Skeletal muscle satellite cell (primary cell): ENCODE results near the gene COL18A1.

ENCODE experiments used
- H3K27me3 ChIP-seq: 2 replicates; pipeline ENCODE4 v1.7.0; 2013; ENCODE audit warnings: low read length; ENCODE audit not compliant: control insufficient read depth, insufficient read depth
- H3K36me3 ChIP-seq: 2 replicates; pipeline ENCODE4 v1.7.0; 2013; ENCODE audit warnings: mild to moderate bottlenecking, control low read depth, low read length; ENCODE audit not compliant: insufficient read depth
- H3K4me1 ChIP-seq: 2 replicates; pipeline ENCODE4 v1.7.0; 2013; ENCODE audit warnings: low read length; ENCODE audit not compliant: control insufficient read depth, insufficient read depth
- H3K4me2 ChIP-seq: 2 replicates; pipeline ENCODE4 v1.7.0; 2013; ENCODE audit warnings: mild to moderate bottlenecking, low read length
- H3K4me3 ChIP-seq: 2 replicates; pipeline ENCODE4 v1.7.0; 2013; ENCODE audit warnings: low read length
- H3K9ac ChIP-seq: 2 replicates; pipeline ENCODE4 v1.7.0; 2013; ENCODE audit warnings: mild to moderate bottlenecking, low read depth, low read length, moderate library complexity
- H3K9me3 ChIP-seq: replicated peaks from 2 replicates; pipeline ENCODE4 v1.7.0; 2013; ENCODE audit warnings: mild to moderate bottlenecking, control low read depth, low read length

The COL18A1 gene

DNA sequence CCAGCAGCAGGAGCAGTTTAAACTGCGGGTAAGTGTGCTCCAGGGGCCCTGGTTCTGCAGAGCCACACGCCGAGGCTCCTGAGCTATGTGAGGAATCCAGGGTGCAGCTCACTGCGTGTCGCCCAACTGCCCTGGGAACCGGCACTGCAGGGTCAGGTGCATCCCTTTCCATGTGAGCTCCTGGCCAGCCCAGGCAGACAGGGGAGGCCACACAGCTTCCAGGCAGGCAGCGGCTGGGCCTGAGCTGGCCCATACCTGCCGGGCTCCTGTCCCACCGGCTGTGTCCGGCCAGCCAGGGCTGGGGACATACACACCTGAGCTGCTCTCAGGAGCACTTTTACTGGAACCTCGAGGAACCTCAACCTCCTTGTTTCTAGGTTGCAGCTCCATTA, 18.6 kb upstream of the COL18A1 start:
- H3K27me3 ChIP-seq: peaks cover 17% of the 10 kb centered on the region
- H3K4me1 ChIP-seq: peaks cover 16% of the 10 kb centered on the region
- H3K4me3 ChIP-seq: peak overlapping the region; percentile 44
- H3K9me3 ChIP-seq: no peaks in the 10 kb centered on the region
- H3K9ac ChIP-seq: no peak overlapping the region
- H3K36me3 ChIP-seq: no peaks in the 10 kb centered on the region
- peak overlapping the region; percentile 75 for H3K4me2 ChIP-seq

DNA sequence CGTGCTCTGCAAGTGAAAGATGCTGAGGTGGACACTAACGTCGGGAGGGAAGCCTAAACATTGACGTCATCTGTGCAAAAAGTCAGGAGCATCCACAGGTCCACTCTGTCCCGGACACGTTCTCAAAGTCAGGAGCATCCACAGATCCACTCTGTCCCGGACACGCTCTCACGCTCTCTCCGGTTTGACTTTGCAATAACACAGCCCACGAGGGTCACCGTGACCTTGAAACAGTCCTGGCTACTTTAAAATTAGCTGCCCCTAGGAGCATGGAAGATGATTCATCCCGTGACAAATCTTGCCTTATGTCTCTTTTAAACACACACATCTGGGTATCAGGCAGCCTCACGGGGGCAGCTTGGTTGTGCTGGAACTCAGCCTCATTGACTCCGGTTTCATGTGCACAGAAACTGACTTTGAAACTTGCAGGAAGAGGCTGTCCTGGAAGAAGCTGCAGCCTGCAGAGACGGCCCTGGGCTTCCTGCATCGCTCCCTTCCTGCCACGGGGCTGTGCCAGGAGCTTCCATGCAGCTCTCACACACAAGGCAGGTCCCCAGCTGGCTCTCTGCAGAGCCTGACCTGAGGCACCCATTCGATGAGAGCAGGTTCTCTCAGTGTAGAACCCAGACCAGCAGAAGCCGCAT, 18.1 kb upstream of the COL18A1 start:
- no peaks in the 10 kb centered on the region for H3K36me3 ChIP-seq
- peak overlapping the region; percentile 75 for H3K4me2 ChIP-seq
- H3K27me3 ChIP-seq: peaks cover 22% of the 10 kb centered on the region
- H3K4me3 ChIP-seq: peak overlapping the region; percentile 44
- H3K9me3 ChIP-seq: no peaks in the 10 kb centered on the region
- H3K9ac ChIP-seq: no peak overlapping the region
- H3K4me1 ChIP-seq: peaks cover 16% of the 10 kb centered on the region

DNA sequence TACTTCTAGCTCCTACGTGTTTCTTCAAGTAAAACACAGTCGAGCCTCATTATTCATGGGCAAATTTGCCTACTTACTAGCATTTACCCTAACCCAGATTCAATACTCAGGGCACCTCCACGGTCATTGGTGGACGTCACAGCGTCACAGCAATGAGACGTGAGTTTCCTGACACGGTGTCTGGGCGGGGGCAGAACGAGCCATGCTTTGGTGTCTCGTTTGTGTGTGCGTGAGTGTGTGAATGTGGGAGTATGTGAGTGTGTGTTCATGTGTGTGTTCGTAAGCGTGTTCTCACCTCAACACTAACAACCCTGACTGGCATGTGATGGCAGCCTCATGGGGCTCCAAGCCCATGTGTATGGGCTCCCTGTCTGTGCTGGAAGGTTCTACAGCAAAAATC, 17.5 kb upstream of the COL18A1 start:
- Histone ChIP-seq H3K4me2 (peak overlapping the region; percentile 75), H3K9ac (no peak overlapping the region), H3K4me1 (peaks cover 16% of the 10 kb centered on the region), H3K4me3 (peak overlapping the region; percentile 40), H3K9me3 (no peaks in the 10 kb centered on the region), H3K27me3 (peaks cover 27% of the 10 kb centered on the region), H3K36me3 (no peaks in the 10 kb centered on the region)

DNA sequence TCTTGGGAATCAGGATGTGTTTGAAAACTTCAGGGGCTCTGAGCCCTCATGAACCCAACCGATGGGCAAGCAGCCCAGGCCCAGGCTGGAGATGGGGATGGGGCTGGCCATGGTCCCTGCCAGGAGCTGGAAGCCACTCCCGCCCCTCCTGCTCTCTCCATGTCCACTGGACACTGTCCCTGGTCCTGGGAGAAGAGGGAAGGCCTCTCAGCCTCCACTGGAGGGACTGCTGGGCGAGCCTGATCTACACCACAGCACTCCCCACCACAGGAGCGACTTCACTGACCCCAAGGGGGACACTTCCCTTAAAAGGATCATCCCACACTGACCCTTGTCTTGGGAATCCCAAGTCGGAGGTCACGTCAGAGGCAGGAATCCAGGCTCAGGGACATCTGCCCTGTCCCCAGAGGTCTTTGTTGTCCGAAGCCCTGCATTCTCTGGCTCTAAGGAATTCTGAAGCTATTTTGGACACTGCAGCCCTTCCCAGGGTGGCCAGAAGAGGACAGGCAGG, 16.9 kb upstream of the COL18A1 start:
- H3K27me3 ChIP-seq: peaks cover 27% of the 10 kb centered on the region
- H3K9me3 ChIP-seq: no peaks in the 10 kb centered on the region

DNA sequence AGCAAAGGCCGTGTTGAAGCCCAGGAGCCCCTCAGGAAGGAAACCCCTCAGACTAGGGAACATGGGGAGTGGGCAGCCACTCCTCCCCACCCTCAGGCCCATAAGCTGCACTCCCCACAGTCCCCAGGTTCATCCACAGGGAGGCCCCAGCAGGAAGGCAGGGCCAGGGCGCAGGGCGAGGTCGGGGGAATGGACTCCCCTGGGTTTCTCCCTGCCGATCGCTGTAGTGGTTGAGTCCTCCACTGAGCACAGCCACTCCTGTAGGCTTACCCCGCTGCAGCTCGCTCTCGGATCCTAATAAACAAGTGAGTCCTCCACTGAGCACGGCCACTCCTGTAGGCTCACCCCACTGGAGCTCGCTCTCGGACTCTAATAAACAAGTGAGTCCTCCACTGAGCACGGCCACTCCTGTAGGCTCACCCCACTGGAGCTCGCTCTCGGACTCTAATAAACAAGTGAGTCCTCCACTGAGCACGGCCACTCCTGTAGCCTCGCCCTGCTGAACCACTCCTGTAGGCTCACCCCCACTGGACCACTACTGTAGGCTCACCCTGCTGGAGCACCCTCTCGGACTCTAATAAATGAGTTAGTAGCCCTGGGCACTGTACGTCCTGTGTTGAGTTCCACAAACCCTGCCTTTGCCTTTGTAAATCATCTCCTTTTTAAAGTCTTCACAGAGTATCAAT, 16.2 kb upstream of the COL18A1 start:
- Histone ChIP-seq H3K4me1 (peaks cover 16% of the 10 kb centered on the region), H3K9ac (no peak overlapping the region), H3K36me3 (no peaks in the 10 kb centered on the region), H3K4me3 (no peak overlapping the region), H3K9me3 (no peaks in the 10 kb centered on the region), H3K4me2 (no peak overlapping the region), H3K27me3 (peaks cover 27% of the 10 kb centered on the region)

More for the DNA sequence above, 16.9 kb upstream of the COL18A1 start:
- Histone ChIP-seq H3K9ac (no peak overlapping the region), H3K4me2 (no peak overlapping the region), H3K4me3 (no peak overlapping the region), H3K4me1 (peaks cover 16% of the 10 kb centered on the region), H3K36me3 (no peaks in the 10 kb centered on the region)

DNA sequence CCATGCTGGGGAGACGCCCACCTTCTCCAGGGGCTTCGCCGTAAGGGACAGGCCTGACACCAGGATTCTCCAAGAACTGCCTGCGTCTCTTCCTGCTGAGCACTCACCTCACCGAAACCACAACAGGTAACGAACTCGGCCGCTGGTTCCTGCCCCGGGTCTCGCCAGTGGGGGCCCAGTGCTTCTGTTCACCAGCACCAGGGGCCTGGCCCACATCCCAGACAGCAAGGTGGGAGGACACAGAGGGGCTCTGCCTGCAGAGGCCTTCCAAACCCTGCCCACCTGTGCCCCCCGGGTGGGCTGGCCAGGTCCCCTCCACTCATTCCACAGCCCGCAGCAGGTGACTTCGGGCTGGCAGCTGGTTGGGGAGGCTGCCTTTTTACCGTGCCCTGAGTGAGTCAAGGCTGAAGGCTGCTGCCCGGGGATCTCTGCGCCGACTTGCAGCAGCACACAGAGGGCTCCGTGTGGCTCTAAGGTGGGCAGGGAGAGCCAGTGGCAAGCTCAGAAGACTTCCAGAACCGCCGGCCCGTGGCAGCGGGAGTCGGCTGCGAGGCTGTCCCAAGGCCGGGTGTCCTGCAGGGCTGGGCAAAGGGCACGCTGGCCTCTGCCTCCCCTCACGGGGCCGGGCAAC, 14.7 kb upstream of the COL18A1 start:
- Histone ChIP-seq H3K36me3 (no peaks in the 10 kb centered on the region), H3K4me1 (peaks cover 16% of the 10 kb centered on the region), H3K4me2 (no peak overlapping the region), H3K4me3 (no peak overlapping the region), H3K9ac (no peak overlapping the region), H3K27me3 (peaks cover 37% of the 10 kb centered on the region), H3K9me3 (no peaks in the 10 kb centered on the region)

DNA sequence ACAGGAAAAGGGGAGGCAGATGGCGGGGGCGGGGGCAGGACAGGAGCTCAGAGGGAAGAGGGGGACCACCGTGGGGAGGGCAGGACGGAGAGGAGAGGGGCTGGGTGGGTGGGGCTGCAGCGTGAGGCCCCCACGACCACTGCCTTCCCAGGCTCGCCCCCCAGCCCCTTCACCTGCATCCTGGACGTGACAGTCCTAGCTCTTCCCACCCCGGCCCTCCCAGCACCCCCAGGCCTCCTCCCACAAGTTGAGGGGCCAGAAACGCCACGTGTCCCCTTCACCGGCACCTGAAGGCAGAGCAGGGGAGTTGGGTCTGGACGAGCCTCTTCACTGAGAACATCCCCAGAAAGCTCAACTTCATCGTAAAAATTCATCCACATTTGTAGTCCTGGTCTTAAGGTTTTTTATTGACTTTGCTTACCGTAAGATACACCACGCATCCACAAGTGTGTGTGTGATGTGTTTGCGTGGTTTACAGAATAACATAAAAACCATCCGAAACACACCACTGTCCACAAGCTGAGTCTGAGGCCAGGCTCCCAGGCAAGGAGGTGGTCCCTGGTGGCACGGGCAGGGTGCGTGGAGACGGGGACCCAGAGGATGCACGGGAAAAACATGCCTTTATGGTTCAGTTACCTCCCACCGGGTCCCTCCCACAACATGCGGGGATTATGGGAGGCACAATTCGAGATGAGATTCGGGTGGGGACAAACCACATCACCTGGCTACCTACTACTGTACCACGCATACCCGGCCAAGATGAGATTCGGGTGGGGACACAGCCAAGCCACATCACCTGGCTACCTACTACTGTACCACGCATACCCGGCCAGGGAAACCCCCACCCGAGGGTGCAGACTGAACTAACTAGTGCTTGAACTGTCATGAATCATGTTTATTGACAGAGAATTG, 13.9 kb upstream of the COL18A1 start:
- no peak overlapping the region for H3K9ac ChIP-seq
- H3K27me3 ChIP-seq: peaks cover 43% of the 10 kb centered on the region
- H3K36me3 ChIP-seq: no peaks in the 10 kb centered on the region
- no peak overlapping the region for H3K4me3 ChIP-seq
- peaks cover 16% of the 10 kb centered on the region for H3K4me1 ChIP-seq
- H3K9me3 ChIP-seq: no peaks in the 10 kb centered on the region
- H3K4me2 ChIP-seq: no peak overlapping the region

DNA sequence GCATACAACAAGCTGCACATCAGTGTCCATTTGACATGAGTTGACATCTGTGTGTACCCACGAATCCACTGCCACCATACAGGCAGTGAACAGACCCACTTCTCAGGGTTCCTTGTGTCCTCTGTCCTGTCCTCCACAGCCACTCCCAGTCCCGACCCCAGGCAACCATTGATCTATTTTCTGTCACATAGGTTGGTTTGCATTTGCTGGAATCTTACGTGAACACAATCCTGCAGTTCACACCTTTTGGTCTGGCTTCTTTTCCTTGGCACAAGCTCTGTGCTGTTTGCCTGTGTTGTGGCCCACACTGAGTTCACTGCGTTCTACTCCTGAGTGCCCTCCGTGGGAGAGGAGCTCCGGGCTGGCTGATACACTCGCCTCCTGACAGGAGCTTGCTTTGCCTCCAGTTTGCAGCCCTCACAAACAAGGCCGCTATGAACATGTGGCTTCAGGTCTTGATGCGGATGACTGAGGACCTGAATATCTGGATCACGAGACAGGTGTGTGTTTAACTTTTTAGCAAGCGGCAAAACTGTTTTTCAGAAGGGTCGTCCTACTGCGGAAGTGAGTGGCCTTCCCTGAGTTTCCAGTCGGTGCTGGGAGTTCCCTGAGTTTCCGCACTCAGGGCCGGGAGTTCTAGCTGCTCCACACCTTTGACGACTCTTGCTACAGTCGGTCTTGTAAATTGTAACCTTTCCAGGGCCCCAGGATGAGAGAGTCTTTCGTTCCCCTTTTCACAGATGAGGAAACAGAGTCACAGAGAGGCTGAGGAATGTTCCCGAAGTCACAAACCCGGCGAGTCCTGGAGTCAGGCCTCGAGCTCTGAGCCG, 13.0 kb upstream of the COL18A1 start:
- Histone ChIP-seq H3K4me2 (no peak overlapping the region), H3K9ac (no peak overlapping the region), H3K27me3 (peaks cover 51% of the 10 kb centered on the region), H3K4me3 (no peak overlapping the region), H3K36me3 (no peaks in the 10 kb centered on the region), H3K9me3 (no peaks in the 10 kb centered on the region), H3K4me1 (peaks cover 9% of the 10 kb centered on the region)

DNA sequence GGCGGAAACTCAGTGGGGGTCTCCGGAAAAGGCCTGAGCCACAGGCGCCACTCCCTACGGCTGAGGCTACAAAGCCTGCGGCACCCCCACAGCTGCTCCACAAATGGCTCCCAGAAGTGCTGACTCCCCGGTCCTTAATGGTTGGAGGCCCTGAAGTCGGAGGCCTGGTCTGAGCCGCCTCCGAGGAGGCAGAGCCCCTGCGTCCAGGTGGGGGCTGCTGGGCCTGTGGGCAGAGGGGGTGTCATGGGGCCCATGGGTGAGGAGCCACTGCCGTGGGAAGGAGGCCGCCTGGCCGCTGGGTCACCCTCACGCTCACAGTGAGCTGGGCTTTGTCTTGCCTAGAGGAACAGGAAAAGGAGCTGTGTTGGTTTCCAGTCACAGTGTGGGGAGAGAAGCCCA, 12.4 kb upstream of the COL18A1 start:
- H3K4me3 ChIP-seq: no peak overlapping the region
- H3K36me3 ChIP-seq: no peaks in the 10 kb centered on the region
- peaks cover 3% of the 10 kb centered on the region for H3K4me1 ChIP-seq
- peaks cover 57% of the 10 kb centered on the region for H3K27me3 ChIP-seq
- H3K4me2 ChIP-seq: no peak overlapping the region
- no peak overlapping the region for H3K9ac ChIP-seq
- H3K9me3 ChIP-seq: no peaks in the 10 kb centered on the region

DNA sequence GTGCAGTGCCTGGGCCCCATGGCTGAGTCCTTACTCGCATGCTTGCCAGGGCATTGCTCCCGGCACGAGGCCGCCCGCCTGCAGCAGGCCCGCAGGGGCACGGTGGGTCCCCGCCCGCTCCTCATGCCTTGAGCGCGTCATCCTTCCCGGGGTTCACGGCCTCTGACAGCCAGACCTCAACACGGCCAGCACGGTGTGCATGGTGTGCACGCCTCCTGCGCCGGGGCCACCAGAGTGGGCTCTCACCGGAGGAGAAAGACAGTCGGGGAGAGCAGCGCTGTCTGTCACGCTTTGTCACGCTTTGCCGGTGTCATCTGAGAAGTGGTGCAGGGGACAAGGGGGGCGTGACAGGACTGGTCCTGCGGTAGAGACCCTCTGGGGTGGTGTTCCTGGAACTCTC, 11.9 kb upstream of the COL18A1 start:
- Histone ChIP-seq H3K4me1 (no peaks in the 10 kb centered on the region), H3K9ac (no peak overlapping the region), H3K4me3 (no peak overlapping the region), H3K36me3 (no peaks in the 10 kb centered on the region), H3K4me2 (no peak overlapping the region), H3K9me3 (no peaks in the 10 kb centered on the region), H3K27me3 (peaks cover 60% of the 10 kb centered on the region)
